NCI-H2227 (cell line): ENCODE data around the gene SMYD3.

Experiments used
- DNase-seq: peaks from one replicate; lab custom pipeline; 2025; ENCODE audit not compliant: unreplicated experiment; lab: John Stamatoyannopoulos, UW

The SMYD3 gene

GRCh38 chr1:246221485-246222255 is 285.4 kb downstream of the SMYD3 start:
- no peak for DNase-seq

GRCh38 chr1:246220495-246221065 is 286.5 kb downstream of the SMYD3 start:
- no peak for DNase-seq

GRCh38 chr1:246219508-246220030 is 287.5 kb downstream of the SMYD3 start:
- no peak for DNase-seq

GRCh38 chr1:246218686-246219085 is 288.4 kb downstream of the SMYD3 start:
- no peak for DNase-seq

- no peak for DNase-seq
Measured at GRCh38 chr1:246216906-246217305, 290.2 kb downstream of the SMYD3 start.

GRCh38 chr1:246215510-246215903 is 291.6 kb downstream of the SMYD3 start:
- DNase-seq: no peak

- no peak for DNase-seq
Measured at GRCh38 chr1:246214708-246215509, 292.2 kb downstream of the SMYD3 start.

GRCh38 chr1:246213947-246214346 is 293.1 kb downstream of the SMYD3 start:
- DNase-seq: no peak

GRCh38 chr1:246213502-246213901 is 293.6 kb downstream of the SMYD3 start:
- no peak for DNase-seq

- DNase-seq: no peak
Measured at GRCh38 chr1:246213036-246213435, 294.0 kb downstream of the SMYD3 start.

- no peak for DNase-seq
Measured at GRCh38 chr1:246212013-246212412, 295.1 kb downstream of the SMYD3 start.

- DNase-seq: no peak
Measured at GRCh38 chr1:246210756-246211155, 296.3 kb downstream of the SMYD3 start.

GRCh38 chr1:246208105-246208504 is 299.0 kb downstream of the SMYD3 start:
- DNase-seq: no peak

GRCh38 chr1:246203180-246203579 is 303.9 kb downstream of the SMYD3 start:
- no peak for DNase-seq

- DNase-seq: no peak
Measured at GRCh38 chr1:246200738-246201137, 306.3 kb downstream of the SMYD3 start.

- no peak for DNase-seq
Measured at GRCh38 chr1:246200225-246200624, 306.9 kb downstream of the SMYD3 start.

GRCh38 chr1:246199086-246199645 is 307.9 kb downstream of the SMYD3 start:
- DNase-seq: no peak

- DNase-seq: no peak
Measured at GRCh38 chr1:246198115-246198816, 308.8 kb downstream of the SMYD3 start.

- no peak for DNase-seq
Measured at GRCh38 chr1:246197076-246197475, 310.0 kb downstream of the SMYD3 start.

GRCh38 chr1:246195296-246195695 is 311.8 kb downstream of the SMYD3 start:
- no peak for DNase-seq

GRCh38 chr1:246193537-246193936 is 313.5 kb downstream of the SMYD3 start:
- DNase-seq: no peak
